ENCODE measurements around the gene VAMP1.

VAMP1 gene

DNA sequence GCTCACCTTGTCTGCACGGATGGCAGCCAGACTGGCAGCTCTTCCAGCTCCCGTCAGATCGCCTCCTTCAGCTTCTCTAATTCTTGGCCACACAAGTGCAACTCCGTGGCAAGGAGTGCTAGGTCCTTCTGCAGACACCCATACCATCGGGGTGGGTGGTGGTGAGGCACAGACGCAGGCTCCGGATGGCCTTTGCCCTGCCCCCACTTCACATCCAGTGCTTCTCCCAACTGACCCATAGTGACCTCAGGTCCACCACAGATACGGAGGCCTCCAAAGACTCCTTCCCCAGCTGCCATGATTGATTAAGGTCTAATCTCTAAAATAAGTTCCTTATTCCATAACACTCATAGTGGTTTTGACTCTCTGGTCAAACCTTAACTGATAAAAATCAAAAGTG lies 45.6 kb downstream of the VAMP1 start:
- no peak overlapping the region for H3K4me3 ChIP-seq (ENCODE audit: low read depth, low read length)
- no peak for DNase-seq
- H3K27me3 ChIP-seq (ENCODE audit: insufficient read depth, low read depth, severe bottlenecking), result no peaks in the 10 kb centered on the region
- no peaks in the 10 kb centered on the region for H3K36me3 ChIP-seq
- H3K27ac ChIP-seq, result no peak overlapping the region
- TF ChIP-seq, protein P1, sequence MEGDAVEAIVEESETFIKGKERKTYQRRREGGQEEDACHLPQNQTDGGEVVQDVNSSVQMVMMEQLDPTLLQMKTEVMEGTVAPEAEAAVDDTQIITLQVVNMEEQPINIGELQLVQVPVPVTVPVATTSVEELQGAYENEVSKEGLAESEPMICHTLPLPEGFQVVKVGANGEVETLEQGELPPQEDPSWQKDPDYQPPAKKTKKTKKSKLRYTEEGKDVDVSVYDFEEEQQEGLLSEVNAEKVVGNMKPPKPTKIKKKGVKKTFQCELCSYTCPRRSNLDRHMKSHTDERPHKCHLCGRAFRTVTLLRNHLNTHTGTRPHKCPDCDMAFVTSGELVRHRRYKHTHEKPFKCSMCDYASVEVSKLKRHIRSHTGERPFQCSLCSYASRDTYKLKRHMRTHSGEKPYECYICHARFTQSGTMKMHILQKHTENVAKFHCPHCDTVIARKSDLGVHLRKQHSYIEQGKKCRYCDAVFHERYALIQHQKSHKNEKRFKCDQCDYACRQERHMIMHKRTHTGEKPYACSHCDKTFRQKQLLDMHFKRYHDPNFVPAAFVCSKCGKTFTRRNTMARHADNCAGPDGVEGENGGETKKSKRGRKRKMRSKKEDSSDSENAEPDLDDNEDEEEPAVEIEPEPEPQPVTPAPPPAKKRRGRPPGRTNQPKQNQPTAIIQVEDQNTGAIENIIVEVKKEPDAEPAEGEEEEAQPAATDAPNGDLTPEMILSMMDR (IDR thresholded peaks at IDR 0.05; ENCODE audit: low read depth, low read length), result no peak
- H3K9me3 ChIP-seq (ENCODE audit: severe bottlenecking), result no peaks in the 10 kb centered on the region

DNA sequence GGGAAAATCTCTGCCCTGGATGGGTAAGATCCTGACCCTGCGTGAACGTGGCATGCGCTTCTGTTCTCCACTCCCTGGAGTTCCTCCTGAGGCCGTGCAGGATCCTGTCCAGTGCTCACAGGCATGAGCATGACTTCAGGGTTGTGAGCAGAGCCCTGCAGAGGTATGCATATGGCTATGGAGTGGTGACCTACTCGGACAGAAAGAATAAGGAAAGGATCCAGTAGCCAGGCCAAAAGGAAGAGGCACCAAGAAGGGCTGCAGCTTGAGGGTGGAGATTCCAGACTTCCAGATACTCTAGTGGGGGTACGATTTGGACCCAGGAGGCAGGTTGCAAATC lies 46.5 kb downstream of the VAMP1 start:
- Histone ChIP-seq H3K27me3 (ENCODE audit: insufficient read depth, low read depth, severe bottlenecking) (no peaks in the 10 kb centered on the region), H3K36me3 (no peaks in the 10 kb centered on the region), H3K4me3 (ENCODE audit: low read depth, low read length) (no peak overlapping the region), H3K27ac (no peak overlapping the region), H3K9me3 (ENCODE audit: severe bottlenecking) (no peaks in the 10 kb centered on the region)
- DNase-seq, result no peak
- TF ChIP-seq, protein P1 (IDR thresholded peaks at IDR 0.05; ENCODE audit: low read depth, low read length), result no peak

DNA sequence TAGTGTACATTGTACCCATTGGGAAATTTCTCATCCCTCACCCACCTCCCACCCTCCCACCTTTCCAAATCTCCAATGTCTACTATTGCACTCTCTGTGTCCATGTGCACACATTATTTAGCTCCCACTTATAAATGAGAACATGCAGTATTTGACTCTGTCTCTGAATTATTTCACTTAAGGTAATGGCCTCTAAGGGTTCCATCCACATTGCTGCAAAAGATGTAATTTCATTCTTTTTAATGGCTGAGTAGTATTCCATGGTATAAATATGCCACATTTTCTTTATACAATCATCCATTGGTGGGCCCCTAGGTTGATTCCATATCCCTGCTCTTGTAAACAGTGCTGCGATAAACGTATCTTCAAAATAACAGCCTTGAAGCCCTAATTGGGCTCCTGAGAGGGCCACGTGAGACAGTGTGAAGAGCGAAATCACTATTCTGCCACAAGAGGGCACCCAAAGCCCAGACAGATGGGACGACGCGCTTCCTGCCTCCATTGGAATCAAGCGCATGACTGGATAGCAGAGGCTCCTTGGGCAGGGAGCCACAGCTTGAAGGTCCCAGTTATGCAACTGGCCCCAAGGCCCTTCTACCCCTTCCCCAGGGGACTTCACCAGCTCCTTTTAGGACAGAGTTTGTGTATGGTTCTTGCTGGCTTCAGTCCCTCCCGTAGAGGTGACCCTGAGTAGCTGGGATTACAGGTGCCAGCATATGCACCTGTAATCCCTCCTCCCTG lies 47.0 kb downstream of the VAMP1 start:
- Histone ChIP-seq H3K27ac (no peak overlapping the region), H3K36me3 (no peaks in the 10 kb centered on the region), H3K27me3 (ENCODE audit: insufficient read depth, low read depth, severe bottlenecking) (no peaks in the 10 kb centered on the region), H3K4me3 (ENCODE audit: low read depth, low read length) (no peak overlapping the region), H3K9me3 (ENCODE audit: severe bottlenecking) (no peaks in the 10 kb centered on the region)
- TF ChIP-seq, protein P1 (IDR thresholded peaks at IDR 0.05; ENCODE audit: low read depth, low read length), result peak; percentile 85
- peak; percentile 80 for DNase-seq

DNA sequence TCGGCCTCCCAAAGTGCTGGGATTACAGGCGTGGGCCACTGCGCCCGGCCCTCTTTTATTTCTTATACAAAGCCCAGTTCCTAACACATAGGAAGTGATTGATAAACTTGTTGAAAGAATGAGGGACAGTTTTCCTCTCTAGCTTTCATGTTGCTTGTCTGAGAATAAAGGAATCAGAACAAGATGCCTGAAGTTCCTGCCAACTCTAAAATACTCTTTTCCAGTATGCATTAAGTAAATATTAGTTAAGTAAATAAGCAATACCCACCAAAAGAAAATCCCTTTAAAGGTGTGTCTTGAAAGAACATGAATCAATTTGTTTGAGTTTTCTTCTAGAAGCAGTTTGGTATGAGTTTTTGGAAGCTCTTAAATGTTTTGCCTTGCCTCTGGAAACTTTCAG lies 50.1 kb downstream of the VAMP1 start:
- Histone ChIP-seq H3K27me3 (ENCODE audit: insufficient read depth, low read depth, severe bottlenecking) (no peaks in the 10 kb centered on the region), H3K27ac (no peak overlapping the region), H3K36me3 (no peaks in the 10 kb centered on the region), H3K9me3 (ENCODE audit: severe bottlenecking) (no peaks in the 10 kb centered on the region), H3K4me3 (ENCODE audit: low read depth, low read length) (no peak overlapping the region)
- DNase-seq, result no peak
- TF ChIP-seq, protein P1 (IDR thresholded peaks at IDR 0.05; ENCODE audit: low read depth, low read length), result no peak

DNA sequence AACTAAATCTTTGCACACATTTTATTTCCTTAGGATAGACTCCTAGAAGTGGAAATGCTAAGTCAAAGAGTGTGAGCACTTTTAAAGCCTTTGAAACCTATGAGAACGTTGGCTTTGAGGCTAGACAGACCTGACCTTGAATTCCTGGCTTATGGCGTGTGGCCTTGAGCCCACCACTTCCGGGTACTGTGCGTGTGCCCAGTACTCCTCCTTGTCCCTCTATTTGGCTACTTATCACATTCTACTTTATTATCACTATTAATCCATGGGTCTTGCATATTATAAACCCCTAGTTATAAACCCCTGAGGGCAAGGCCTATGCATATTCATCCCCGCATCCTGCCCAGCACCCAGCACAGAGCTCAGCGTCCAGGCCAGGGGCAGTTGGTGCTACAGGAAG lies 51.7 kb downstream of the VAMP1 start:
- TF ChIP-seq, protein P1 (IDR thresholded peaks at IDR 0.05; ENCODE audit: low read depth, low read length), result no peak
- no peak overlapping the region for H3K27ac ChIP-seq
- no peaks in the 10 kb centered on the region for H3K36me3 ChIP-seq
- H3K27me3 ChIP-seq (ENCODE audit: insufficient read depth, low read depth, severe bottlenecking), result no peaks in the 10 kb centered on the region
- no peak for DNase-seq
- no peaks in the 10 kb centered on the region for H3K9me3 ChIP-seq (ENCODE audit: severe bottlenecking)
- H3K4me3 ChIP-seq (ENCODE audit: low read depth, low read length), result no peak overlapping the region

DNA sequence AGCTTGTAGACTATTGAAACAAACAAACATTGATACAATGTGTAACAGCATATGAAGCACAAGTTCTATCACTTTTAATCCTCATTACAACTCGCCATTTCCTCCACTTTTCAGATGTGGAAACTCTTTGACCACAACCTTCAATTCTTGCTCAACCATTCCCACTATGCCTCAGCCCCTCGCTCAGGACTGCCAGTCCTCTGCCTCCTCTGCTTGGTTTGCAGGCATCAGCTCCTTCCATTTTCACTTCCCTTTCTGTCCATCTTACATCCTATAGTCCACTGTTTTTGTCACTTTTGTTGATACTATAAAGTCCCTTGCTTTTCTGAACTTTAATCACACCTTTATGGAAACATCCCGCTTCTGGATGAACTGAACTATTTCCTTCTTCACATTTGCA lies 53.9 kb downstream of the VAMP1 start:
- DNase-seq, result no peak
- Histone ChIP-seq H3K4me3 (ENCODE audit: low read depth, low read length) (no peak overlapping the region), H3K9me3 (ENCODE audit: severe bottlenecking) (no peaks in the 10 kb centered on the region), H3K36me3 (no peaks in the 10 kb centered on the region), H3K27me3 (ENCODE audit: insufficient read depth, low read depth, severe bottlenecking) (no peaks in the 10 kb centered on the region), H3K27ac (no peak overlapping the region)
- TF ChIP-seq, protein P1 (IDR thresholded peaks at IDR 0.05; ENCODE audit: low read depth, low read length), result no peak

Measured in WERI-Rb-1 (cell line).